Measurements from ENCODE around the gene KRTAP5-11. TPM values are rescaled to one million over a fixed set of nuclear protein-coding genes. Genes with fewer than 3 reads are reported as not detected.

Gene KRTAP5-11
- total and polyA plus RNA-seq, 2 experiments from 2014 or later = not detected

DNA sequence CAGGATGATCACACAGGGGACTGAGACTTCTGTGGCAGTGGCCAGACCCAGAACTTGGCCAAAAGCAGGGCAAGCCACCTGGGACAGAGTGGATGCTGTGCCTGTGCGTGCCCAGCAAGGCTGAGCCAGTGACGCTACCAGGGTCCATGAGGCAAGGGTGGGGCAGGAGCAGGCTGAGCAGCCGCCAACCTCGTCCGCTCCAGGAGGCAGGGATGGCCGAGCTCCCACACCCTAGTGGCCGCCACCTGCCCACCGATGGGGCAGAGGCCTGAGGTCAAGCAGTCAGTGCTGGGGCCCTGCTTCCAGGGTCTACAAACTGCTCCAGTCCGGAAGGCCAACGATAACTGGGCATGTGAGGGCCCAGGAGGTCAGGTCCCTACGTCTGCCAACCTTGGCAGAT is 27.2 kb downstream of the KRTAP5-11 start:
- H3K4me3 ChIP-seq = no peak overlapping the region
- no peak overlapping the region for H2AFZ ChIP-seq
- no peaks in the 10 kb centered on the region for H3K4me1 ChIP-seq (ENCODE audit: insufficient read depth)
- peaks cover 31% of the 10 kb centered on the region for H3K9me3 Mint-ChIP-seq
- H3K27me3 Mint-ChIP-seq (ENCODE audit: insufficient read depth, low read depth, poor library complexity) = peaks cover 2% of the 10 kb centered on the region
- no peaks in the 10 kb centered on the region for H3F3A ChIP-seq (replicated peaks; ENCODE audit: low read depth)
- no peak overlapping the region for H3K4me3 Mint-ChIP-seq
- no peak overlapping the region for H3K27ac ChIP-seq (ENCODE audit: low read depth)
- ATAC-seq = no peak
- no peak for DNase-seq (ENCODE audit: low spot score)
- H3K9me2 ChIP-seq (ENCODE audit: insufficient read depth) = no peaks in the 10 kb centered on the region
- no peaks in the 10 kb centered on the region for H3K79me2 ChIP-seq (replicated peaks; ENCODE audit: insufficient read depth)
- TF ChIP-seq POLR2AphosphoS5 (IDR thresholded peaks at IDR 0.05; ENCODE audit: low read depth) (no peak), ZNF114 (CRISPR knock-in tag; IDR thresholded peaks at IDR 0.05) (no peak), EZH2 (IDR thresholded peaks at IDR 0.05; ENCODE audit: low read depth, unreplicated experiment) (no peak), ZNF331 (CRISPR knock-in tag; IDR thresholded peaks at IDR 0.05; ENCODE audit: low read depth) (no peak), NANOG (IDR thresholded peaks at IDR 0.05; ENCODE audit: borderline replicate concordance) (no peak)
- TF ChIP-seq, protein P1, sequence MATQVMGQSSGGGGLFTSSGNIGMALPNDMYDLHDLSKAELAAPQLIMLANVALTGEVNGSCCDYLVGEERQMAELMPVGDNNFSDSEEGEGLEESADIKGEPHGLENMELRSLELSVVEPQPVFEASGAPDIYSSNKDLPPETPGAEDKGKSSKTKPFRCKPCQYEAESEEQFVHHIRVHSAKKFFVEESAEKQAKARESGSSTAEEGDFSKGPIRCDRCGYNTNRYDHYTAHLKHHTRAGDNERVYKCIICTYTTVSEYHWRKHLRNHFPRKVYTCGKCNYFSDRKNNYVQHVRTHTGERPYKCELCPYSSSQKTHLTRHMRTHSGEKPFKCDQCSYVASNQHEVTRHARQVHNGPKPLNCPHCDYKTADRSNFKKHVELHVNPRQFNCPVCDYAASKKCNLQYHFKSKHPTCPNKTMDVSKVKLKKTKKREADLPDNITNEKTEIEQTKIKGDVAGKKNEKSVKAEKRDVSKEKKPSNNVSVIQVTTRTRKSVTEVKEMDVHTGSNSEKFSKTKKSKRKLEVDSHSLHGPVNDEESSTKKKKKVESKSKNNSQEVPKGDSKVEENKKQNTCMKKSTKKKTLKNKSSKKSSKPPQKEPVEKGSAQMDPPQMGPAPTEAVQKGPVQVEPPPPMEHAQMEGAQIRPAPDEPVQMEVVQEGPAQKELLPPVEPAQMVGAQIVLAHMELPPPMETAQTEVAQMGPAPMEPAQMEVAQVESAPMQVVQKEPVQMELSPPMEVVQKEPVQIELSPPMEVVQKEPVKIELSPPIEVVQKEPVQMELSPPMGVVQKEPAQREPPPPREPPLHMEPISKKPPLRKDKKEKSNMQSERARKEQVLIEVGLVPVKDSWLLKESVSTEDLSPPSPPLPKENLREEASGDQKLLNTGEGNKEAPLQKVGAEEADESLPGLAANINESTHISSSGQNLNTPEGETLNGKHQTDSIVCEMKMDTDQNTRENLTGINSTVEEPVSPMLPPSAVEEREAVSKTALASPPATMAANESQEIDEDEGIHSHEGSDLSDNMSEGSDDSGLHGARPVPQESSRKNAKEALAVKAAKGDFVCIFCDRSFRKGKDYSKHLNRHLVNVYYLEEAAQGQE (IDR thresholded peaks at IDR 0.05; ENCODE audit: unreplicated experiment) = no peak
- H3K4me2 ChIP-seq = no peak overlapping the region
- peaks cover 9% of the 10 kb centered on the region; the same call in 2 of the 3 replicates for H3K36me3 Mint-ChIP-seq (ENCODE audit: low read depth)
- H3K27ac Mint-ChIP-seq = no peak overlapping the region
- H3K36me3 ChIP-seq (ENCODE audit: insufficient read depth) = peaks cover 3% of the 10 kb centered on the region; the same call in 1 of the 2 replicates
- H4K20me1 ChIP-seq (replicated peaks; ENCODE audit: insufficient read depth) = no peaks in the 10 kb centered on the region
- H3K4me1 Mint-ChIP-seq = peaks cover 5% of the 10 kb centered on the region
- no peaks in the 10 kb centered on the region for H3K27me3 ChIP-seq (ENCODE audit: insufficient read depth)

DNA sequence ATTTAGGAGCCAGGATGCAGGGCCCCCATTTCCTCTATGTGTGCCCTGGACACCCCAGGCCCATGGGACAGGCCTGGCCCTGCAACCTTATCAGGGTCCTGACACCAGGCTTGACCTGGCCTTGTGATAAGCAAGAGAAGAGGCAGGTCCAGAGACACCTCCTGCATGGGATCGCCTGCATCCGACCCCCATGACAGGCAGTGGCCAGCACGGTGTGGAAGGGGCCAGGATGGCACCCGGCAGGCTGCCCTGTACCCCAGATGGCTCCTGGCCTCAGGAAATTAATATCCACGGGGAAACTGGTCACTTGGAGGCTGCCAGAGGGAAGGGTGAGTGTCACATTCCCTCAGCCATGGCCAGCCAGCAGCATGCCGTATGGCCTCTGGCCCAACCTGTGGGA is 27.7 kb downstream of the KRTAP5-11 start:
- no peaks in the 10 kb centered on the region for H3K27me3 ChIP-seq (ENCODE audit: insufficient read depth)
- H3K4me1 ChIP-seq (ENCODE audit: insufficient read depth) = no peaks in the 10 kb centered on the region
- H3K4me3 Mint-ChIP-seq = no peak overlapping the region
- peaks cover 9% of the 10 kb centered on the region; the same call in 2 of the 3 replicates for H3K36me3 Mint-ChIP-seq (ENCODE audit: low read depth)
- no peak for ATAC-seq
- H3K27me3 Mint-ChIP-seq (ENCODE audit: insufficient read depth, low read depth, poor library complexity) = peaks cover 2% of the 10 kb centered on the region
- no peak overlapping the region for H3K4me3 ChIP-seq
- H3K36me3 ChIP-seq (ENCODE audit: insufficient read depth) = peaks cover 3% of the 10 kb centered on the region; the same call in 1 of the 2 replicates
- no peaks in the 10 kb centered on the region for H3K79me2 ChIP-seq (replicated peaks; ENCODE audit: insufficient read depth)
- DNase-seq (ENCODE audit: low spot score) = no peak
- no peak overlapping the region for H3K27ac ChIP-seq (ENCODE audit: low read depth)
- no peaks in the 10 kb centered on the region for H4K20me1 ChIP-seq (replicated peaks; ENCODE audit: insufficient read depth)
- no peak overlapping the region for H2AFZ ChIP-seq
- H3K9me2 ChIP-seq (ENCODE audit: insufficient read depth) = no peaks in the 10 kb centered on the region
- peaks cover 5% of the 10 kb centered on the region for H3K4me1 Mint-ChIP-seq
- H3K9me3 Mint-ChIP-seq = peaks cover 28% of the 10 kb centered on the region
- H3K27ac Mint-ChIP-seq = no peak overlapping the region
- no peaks in the 10 kb centered on the region for H3F3A ChIP-seq (replicated peaks; ENCODE audit: low read depth)
- no peak overlapping the region for H3K4me2 ChIP-seq
- TF ChIP-seq ZNF114 (CRISPR knock-in tag; IDR thresholded peaks at IDR 0.05) (no peak), STAT1 (IDR thresholded peaks at IDR 0.05; ENCODE audit: unreplicated experiment) (no peak), NANOG (IDR thresholded peaks at IDR 0.05; ENCODE audit: borderline replicate concordance) (no peak), CREB1 (CRISPR knock-in tag; IDR thresholded peaks at IDR 0.05; ENCODE audit: low read depth) (no peak), ZNF331 (CRISPR knock-in tag; IDR thresholded peaks at IDR 0.05; ENCODE audit: low read depth) (no peak), POLR2AphosphoS5 (IDR thresholded peaks at IDR 0.05; ENCODE audit: low read depth) (no peak)
- TF ChIP-seq, protein P2, sequence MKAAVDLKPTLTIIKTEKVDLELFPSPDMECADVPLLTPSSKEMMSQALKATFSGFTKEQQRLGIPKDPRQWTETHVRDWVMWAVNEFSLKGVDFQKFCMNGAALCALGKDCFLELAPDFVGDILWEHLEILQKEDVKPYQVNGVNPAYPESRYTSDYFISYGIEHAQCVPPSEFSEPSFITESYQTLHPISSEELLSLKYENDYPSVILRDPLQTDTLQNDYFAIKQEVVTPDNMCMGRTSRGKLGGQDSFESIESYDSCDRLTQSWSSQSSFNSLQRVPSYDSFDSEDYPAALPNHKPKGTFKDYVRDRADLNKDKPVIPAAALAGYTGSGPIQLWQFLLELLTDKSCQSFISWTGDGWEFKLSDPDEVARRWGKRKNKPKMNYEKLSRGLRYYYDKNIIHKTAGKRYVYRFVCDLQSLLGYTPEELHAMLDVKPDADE (IDR thresholded peaks at IDR 0.05) = no peak
- TF ChIP-seq, protein P1 (IDR thresholded peaks at IDR 0.05; ENCODE audit: unreplicated experiment) = no peak
